NCI-H345 (cell line): ENCODE results near the gene SORL1-AS1.

Experiments
- DNase-seq: peaks from one replicate; lab custom pipeline; 2025; lab: John Stamatoyannopoulos, UW

Gene SORL1-AS1

DNA sequence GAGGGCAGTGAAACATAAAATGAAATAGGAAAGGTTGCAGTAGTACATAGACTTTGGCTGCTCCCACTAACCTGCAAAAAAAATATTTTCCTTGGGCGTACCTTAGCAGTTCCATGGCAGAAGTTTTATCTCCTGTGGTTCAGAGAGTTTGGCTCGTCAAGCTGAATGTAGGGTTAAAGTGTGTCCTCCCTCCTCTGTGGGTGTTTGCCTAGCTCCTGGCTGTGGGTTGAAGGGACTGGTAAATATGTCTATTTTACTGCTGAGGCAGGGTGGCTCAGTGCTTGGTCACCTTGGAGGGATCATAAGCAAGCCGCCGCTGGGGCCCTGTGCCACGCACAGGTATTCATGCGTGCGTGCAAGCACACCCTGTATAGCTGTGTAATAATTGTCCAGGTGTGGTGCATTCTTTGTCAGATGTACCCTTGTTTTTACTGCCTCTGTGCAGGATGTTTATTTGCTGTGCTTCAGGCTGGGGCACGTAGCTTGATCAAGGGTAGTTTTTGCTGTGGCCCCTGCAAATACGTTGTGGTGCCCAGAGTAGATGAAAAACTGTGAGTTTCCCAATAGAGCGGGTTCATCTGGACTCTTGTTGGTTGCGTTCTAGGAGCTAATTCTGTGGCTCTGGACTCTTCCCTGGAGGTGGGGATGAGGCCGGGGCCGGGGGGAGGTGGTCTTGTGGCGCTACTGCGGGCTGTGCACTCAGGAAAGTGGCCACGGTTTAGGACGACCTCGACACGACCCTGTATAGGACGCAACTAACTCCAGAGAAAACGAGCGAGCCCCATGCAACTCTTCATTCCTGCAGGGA lies 1.4 kb downstream of the SORL1-AS1 start:
- DNase-seq: no peak

DNA sequence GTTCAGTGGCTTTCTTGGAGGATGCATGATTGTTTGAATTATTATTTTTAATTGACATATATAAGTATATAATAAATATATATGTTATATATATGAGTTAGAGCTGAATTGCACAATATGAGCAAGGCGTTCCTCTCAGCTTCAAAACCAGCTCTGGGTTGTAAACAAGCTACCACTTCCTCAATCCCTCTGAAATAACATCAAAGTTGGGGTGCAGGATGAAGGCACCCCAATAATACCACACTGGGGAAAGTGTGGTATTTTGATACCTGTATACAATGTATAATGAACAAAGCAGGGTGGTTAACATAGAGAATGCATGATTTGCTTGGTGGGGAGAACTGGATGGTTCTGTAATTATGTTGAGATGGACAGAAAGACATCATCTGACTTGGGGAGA lies 2.4 kb downstream of the SORL1-AS1 start:
- no peak for DNase-seq

DNA sequence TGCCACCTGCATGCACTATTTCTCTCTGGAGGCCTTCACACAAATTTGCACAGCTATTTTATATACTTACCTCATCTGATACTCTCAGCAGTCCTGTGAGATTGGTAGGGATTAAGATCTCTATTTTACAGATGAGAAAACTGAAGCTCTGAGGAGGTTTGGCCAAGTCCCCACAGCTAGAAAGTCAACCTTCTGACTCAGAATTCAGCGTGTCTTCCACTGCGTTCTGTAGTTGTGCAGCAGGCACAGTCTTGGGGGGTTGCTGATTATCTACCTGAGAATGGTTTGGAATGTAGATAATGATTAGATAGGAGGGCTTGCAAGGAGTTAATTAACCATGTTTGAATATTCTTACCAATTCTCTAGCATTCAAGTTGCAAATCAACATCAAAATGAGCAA lies 3.1 kb downstream of the SORL1-AS1 start:
- no peak for DNase-seq

DNA sequence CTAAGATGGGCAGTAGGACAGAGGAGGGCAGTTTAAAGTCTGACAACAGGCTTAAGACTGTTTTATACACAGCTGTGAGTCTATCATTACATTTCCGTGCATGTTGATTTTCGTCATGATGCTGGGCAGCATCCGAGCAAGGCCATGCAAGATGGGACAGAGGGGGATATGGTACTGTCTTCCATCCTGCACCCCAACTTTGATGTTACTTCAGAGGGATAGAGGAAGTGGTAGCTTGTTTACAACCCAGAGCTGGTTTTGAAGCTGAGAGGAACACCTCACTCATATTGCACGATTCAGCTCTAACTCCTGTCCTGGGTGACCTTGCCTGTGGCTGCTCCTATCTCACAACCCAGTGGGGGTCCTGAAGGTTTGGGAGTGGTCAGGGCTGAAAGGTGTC lies 3.6 kb downstream of the SORL1-AS1 start:
- DNase-seq: no peak

DNA sequence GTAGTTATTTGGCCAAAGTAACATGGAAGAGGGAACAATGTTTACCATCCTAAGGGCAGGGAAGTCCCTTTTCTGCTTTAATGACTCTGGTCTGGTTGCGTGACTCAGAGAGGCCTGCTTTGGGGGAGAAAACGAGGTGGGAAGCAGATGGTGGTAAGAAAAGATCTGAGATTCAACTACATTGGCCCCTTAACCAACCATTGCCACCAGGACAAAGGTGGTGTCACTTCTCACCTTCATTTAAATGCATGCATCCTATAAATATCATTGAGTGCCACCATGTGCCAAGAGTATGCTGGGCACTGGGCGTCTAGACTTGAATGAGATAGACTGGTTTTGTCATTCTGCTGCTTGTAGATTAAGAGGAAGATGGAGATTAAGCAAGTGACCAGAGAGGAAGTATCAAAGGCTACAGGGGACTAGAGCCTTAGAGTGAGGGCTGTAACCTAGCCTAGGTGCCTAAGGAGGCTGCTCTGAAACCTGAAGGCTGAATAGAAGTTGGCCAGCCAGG lies 4.3 kb downstream of the SORL1-AS1 start:
- no peak for DNase-seq

DNA sequence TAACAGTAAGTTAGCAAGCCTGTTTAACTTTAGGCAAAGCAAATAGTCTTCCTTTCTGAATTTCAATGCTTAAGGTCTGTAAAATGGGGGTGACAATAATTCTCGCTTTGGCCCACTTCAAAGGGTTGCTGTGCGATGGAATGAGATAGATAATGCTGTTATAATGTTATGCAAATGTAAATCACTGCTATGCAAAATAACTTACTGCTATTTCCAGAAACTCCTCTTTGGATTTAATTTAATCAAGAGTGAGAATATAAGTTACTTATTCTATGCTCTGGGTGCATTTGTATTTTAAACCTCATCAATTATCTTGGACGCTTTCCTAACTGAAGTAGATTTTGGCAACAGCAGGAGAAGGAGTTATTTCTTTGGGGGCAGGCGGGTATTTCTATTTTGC lies 4.8 kb downstream of the SORL1-AS1 start:
- no peak for DNase-seq

DNA sequence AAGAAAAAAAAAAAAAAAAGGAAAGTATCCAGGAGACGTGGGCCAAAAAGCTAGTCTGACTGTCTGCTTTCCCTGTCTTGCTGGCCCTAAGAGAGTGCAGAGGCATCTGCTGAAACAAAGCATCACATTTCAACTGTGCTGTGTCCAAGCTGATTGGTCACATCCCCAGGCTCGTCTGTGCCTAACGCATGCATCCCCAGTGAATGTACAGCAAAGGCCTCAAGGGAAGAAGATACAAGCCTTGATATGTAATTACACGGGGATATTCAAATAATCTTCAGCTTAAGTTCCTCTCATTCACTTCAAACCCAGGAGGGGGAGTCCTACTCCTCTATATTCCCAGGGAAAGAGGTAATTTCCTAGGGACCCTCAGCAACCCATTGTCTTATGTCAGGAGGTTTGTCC lies 6.0 kb downstream of the SORL1-AS1 start:
- no peak for DNase-seq

DNA sequence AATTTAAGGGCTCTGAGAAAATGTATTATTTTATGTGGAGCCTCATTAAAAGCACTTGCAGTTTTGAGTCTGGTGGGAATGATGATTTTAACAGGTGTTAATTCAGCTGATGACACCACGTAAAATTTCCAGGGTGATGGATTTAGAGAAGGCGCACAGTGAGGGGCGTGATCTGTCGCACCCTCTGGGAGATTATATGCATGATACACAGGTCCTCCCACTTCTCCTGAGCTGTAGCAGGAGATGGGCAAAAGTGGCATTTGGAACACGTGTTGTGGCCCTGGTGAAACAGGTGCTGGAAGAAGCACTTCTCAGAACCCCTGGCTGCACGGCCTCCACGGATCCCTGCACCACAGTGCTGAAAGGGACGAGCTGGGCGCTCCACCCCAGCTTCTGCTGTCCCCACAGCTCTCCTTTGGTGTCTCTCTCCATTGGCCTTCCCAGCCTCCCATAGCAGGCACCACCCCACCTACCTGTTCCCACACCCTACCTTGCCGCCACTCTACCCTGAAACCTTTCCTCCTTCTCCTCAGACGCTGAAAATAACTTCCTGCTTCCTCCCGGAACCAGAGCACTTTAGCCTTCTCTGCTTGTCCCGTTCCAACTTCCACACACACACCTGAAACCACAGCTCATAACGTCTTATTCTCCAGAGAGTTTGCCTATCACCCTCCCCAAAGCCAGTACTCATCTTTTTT lies 7.5 kb downstream of the SORL1-AS1 start:
- DNase-seq: no peak

DNA sequence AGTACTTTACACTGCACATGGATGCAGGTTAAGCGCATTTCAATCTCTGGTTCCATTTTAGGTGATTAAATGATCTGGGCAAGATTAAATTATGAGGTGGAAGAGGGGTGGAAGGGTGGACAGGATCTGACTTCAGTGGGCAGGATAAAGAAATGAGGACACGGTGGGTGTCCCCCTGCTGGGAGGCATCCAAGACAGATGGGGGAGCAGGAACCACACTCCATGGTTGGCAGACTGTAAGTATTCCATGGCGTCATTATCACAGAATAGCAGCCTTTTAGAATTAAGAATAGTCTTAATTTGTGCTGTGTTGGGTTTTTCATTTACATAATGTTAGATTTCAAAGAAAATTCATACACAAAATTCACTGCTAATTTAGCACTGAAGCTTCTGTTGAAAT lies 8.2 kb downstream of the SORL1-AS1 start:
- DNase-seq: no peak

DNA sequence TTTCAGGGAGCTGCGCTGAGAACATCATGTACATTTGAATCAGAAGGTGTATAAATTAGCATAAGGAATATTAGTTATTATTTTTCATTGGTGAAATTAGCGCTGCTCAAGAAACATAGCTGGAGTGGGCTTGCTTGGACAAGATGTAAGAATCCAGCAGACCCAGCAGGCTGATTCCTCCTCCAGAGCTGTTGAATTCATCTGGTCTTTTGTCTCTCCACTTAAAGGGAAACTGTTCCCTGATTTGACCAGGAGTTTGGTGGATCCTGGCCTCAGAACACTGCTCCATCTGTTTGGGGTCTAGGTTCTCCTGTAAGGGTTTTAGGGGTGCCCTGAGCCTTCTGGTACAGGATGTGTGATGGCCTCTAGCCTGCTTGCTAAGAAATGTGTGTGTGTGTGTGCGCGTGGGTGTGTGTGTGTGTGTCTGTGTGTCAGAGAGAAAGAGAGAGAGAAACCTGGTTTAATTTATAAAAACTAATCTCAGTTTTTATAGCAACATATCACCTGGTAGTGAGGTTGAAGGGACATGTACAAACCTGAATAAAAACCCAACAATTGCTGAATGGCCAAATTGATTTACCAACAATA lies 9.0 kb downstream of the SORL1-AS1 start:
- DNase-seq: no peak

DNA sequence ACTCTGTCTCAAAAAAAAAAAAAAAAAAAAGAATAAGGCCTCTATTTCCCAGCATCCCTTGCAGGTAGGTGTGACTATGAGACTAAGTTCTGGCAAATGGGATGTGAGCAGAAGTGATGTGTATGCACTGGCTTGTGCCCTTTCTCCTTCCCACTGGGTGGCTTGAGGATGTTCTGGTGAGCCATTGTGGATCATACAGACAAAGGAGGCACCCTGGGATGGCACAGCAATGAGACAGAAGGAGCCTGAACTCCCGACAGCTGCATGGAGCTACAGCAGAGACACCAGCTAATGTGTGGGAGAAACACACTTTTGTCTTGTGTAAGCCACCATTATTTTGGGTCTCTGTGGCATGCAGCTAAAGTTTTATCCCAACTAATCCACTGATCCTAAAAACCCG lies 11.2 kb downstream of the SORL1-AS1 start:
- DNase-seq: peak; percentile 50

DNA sequence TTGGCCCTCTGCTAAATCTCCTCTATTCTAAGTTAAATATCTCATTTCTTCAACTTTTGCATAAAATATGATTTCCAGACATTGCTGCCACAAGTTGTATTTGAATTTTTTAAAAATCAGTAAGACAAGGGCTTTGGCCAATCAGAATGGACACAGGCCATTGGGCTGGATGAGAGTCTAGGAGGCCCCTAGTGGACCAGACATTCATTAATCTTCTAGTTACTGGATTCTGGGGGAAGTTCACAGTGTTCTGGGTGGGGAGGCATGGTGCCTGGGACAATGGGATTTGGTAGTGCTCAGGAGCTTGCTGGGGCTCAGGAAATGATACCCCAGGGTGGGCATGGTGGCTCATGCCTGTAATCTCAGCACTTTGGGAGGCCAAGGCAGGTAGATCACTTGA lies 13.0 kb downstream of the SORL1-AS1 start:
- no peak for DNase-seq

DNA sequence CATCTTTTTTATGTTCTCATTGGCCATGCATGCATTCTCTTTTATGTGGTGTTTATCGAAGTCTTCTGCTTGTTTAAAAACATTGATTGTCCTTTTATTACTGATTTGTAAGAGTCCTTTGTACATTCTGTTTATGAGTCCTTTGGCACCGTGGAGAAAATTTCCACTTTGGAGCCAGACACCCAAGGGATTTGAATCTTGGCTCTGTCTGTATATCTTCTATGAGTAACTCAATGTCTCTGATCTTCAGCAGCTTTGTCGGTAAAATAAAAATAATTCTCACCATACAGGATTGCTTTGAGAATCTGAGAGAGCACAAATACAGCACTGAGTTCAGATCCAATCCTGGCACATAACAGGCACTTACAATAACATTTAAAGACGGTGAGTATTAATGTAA lies 13.4 kb downstream of the SORL1-AS1 start:
- no peak for DNase-seq

DNA sequence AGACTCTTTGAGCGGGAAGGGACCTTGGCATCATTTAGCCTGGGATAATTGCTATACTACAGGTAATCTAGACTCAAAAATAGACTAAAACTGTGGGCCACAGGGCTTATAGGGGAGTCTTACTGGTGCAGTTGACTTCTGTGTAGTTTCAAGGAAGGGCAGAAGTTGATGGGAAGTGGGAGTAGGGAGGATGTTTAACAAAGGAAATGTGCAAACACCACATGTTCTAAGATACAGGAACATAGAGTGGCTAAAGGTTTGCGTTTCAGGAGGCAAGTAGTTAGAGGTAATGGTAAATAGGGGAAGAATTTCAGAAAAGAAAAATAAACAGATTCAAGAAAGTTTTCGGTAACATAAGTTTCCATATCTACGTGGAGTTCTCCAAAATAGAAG lies 15.1 kb downstream of the SORL1-AS1 start:
- no peak for DNase-seq

DNA sequence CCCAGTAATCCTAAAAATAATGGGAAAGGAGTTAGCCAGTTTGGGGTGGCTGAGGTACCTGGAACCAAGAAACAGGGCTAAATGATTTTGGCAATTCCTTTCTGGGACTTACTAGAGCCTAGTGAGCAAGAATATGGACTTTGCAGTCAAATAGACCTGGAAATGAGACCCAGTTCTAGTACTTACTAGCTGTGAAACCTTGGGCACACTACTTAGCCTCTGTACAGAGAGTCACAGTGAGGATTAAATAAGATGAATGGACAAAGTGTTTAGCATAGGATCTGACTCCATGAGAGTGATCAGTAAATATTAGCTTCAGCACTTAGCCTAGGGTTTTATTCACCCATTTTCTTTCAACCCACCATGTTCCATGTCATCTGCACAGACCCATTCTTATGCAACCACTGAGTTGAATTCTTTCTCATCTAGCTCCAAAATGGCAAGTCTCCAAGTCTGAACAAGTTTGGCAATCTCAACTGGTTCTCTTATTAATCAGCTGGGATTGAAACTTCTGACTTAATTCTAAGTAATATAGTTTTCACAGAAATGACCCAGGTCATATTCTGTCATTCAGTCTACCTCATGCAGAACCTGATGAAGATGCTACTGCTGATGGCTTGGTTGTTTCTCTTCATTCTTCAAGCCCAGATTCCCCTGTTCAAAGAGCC lies 15.6 kb downstream of the SORL1-AS1 start:
- DNase-seq: no peak

DNA sequence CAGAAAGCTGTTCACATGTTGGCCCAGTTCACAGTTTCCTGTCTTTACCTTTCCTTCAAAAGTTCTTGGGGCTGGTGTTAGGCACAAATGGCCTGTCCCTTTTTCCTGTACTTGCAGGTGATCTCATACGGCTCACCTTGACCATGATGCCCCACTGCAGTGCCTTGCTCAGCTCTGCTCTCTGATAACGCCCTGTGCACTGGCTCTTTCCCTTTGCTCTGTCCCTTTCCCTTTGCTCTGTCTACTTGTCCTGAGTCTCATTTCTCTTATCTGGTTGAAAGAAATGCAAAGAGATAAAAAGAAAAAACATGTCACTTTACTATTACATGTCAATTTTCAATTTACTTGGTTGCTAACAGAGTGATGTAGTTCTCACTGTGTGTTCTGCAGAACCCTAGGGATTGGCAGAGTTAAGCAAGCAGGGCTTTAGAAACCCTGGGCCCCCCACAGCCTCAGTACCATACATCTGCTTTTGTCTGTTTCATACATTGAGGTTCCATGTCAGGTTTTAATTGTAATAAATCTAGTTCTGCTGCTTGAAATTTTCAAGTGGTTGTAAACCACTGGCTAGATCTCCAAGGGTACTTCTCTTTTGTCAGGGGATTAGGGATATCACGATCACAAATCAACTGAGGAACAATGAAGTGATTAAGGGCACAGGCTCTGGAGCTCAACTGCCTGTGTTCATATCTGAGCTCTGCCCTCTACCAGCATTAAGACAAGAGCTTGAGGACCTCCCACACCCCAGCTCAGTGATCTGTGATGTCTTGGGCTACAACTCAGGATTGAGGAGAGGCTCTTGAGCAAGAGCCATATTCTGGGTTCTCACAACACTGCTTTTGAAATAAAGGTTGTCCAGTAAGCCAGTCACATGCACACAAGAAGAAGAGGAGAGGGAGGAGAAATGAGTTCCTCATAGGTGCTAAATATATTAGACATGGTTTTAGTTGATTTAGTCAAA lies 16.9 kb downstream of the SORL1-AS1 start:
- DNase-seq: peak; percentile 73

DNA sequence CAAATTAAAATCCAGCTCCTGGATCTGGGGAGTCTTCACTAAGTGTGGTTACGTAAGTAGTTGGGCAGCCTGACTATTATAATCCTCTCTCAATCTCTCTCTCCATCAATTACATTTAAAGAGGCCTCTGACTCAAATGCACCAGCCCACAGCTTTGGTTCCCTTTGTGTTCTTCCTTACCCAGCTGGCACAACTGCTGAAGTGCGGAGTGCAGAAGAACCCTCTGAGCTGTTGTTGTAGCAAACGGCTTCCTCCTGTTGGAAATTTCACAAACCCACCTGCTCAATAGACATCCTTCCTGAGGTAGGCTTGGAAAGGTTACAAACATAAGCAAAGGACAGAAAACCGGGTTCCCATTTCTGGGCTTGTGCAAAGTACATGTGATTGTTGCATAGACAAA lies 17.6 kb downstream of the SORL1-AS1 start:
- DNase-seq: peak; percentile 65

DNA sequence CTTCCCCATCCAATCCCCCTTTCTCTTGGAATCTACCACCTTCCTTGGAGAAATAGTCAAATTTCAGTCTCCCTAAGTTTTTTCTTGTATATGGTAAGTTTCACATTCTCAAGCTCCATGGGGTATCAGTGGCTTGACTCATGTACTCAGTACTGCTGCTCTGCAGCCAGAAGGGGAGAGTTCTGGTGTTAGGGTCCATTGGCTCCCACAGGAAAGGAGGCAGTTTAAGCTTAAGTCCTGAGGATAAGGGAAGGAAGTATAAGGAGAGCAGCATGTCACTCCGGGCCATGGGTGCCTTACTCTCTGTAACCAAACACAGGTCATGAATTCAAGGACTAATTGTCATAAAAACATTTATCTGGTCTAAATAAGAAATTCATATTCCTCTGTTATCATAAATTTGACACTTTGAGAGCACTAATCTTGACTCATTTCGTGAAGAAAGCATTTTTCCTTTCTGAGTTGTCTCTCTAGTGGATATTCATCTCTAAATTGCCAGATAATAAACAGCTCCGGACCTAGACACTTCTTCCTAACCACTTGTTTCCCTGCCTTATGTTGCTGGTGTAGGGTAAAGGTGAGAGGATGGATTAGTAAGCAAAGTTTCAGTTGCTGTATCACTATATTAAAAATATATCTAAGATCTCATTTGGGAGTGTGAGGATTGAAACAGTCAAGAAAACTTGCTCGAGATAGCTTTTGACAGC lies 20.8 kb downstream of the SORL1-AS1 start:
- no peak for DNase-seq

DNA sequence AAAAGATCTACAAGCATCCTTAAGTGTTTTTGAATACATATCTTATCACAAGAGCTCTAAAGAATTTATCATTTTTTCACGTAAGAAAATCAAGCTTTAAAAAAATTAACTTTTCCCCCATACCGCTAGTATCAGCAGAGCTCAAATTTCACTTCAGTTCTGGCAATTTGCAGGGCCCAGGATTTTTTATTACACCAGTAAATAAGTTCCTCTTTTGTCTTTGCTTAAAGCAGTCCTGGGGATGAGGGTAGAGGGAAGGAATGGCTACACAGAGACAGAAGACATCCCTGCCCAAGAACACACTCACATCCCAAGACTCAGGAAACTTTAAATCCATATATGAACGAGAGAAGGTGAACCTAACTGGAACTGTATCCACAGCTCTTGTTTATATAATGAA lies 23.2 kb downstream of the SORL1-AS1 start:
- DNase-seq: no peak

DNA sequence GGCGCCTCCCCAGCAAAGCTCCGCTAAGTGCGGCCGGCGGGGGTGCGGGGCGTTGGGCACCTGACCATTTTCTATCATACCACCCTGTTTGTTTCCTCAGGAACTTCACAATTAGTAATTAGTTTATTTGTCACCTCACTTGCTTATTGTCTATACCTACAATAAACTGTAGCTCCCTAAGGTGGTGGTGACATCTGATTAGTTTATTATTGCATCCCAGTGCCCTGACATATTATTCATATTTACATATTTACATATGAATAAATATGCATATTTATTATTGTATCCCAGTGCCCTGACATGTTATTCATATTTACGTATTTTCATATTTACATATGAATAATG lies 25.4 kb downstream of the SORL1-AS1 start:
- no peak for DNase-seq
